Measurements from ENCODE around the gene ATRAID.

ATRAID gene, protein sequence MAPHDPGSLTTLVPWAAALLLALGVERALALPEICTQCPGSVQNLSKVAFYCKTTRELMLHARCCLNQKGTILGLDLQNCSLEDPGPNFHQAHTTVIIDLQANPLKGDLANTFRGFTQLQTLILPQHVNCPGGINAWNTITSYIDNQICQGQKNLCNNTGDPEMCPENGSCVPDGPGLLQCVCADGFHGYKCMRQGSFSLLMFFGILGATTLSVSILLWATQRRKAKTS

DNA sequence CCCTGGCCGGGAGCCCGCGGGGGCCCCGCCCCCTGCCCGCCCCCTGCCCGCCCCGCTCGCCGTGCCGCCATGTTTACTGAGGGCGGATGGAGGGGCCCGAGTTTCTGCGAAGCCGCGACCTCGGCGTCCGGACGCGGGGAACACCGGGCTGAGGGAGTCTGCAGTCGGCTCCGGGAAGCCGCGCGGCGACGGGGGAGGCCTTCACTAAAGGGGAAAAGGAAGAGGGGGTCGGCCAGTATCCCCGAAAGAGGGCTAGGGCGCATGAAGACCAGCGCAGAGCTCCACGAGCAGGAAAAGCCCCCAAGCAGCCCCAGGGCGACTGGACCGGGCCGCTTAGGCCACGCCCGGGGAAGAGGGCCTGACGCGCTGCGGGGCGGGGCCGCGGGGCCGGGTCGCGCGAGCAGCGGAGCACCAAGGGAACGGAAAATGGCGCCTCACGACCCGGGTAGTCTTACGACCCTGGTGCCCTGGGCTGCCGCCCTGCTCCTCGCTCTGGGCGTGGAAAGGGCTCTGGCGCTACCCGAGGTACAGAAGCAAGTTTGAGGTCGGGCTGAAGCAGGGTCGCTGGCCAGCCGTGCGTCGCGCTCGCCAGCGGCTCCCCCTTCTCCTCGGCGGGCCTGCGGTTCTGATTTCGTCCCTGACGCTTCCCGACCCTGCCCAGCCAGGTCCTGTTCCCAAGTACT is at the start of gene ATRAID, which contains the start of gene SLC5A6:
Gene ATRAID (plus strand): TSS at position 99 of the 683 bp plus-strand sequence. CDS start 328 bp downstream, at position 427.
Gene SLC5A6 (minus strand): TSS at position 326 of the 683 bp plus-strand sequence. CDS start 4,618 bp downstream, outside the sequence.
- peak; percentile 91 for DNase-seq (ENCODE audit: low spot score)
- peak within 1 kb of the TSS; percentile 92 for H3K27ac ChIP-seq
- CTCF ChIA-PET, result interaction anchor here (0.7 kb wide), 1 partner anchor 102 kb away, joined by 3 read pairs; no protein-coding TSS in a partner anchor
- TF ChIP-seq, protein P1, sequence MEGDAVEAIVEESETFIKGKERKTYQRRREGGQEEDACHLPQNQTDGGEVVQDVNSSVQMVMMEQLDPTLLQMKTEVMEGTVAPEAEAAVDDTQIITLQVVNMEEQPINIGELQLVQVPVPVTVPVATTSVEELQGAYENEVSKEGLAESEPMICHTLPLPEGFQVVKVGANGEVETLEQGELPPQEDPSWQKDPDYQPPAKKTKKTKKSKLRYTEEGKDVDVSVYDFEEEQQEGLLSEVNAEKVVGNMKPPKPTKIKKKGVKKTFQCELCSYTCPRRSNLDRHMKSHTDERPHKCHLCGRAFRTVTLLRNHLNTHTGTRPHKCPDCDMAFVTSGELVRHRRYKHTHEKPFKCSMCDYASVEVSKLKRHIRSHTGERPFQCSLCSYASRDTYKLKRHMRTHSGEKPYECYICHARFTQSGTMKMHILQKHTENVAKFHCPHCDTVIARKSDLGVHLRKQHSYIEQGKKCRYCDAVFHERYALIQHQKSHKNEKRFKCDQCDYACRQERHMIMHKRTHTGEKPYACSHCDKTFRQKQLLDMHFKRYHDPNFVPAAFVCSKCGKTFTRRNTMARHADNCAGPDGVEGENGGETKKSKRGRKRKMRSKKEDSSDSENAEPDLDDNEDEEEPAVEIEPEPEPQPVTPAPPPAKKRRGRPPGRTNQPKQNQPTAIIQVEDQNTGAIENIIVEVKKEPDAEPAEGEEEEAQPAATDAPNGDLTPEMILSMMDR (conservative IDR thresholded peaks at IDR 0.05; ENCODE audit: low read depth), result no peak
- POLR2A ChIA-PET (ENCODE audit: low non-redundant PET), result interaction anchor here (0.6 kb wide), 1 partner anchor 41 kb away, joined by 3 read pairs; no protein-coding TSS in a partner anchor

DNA sequence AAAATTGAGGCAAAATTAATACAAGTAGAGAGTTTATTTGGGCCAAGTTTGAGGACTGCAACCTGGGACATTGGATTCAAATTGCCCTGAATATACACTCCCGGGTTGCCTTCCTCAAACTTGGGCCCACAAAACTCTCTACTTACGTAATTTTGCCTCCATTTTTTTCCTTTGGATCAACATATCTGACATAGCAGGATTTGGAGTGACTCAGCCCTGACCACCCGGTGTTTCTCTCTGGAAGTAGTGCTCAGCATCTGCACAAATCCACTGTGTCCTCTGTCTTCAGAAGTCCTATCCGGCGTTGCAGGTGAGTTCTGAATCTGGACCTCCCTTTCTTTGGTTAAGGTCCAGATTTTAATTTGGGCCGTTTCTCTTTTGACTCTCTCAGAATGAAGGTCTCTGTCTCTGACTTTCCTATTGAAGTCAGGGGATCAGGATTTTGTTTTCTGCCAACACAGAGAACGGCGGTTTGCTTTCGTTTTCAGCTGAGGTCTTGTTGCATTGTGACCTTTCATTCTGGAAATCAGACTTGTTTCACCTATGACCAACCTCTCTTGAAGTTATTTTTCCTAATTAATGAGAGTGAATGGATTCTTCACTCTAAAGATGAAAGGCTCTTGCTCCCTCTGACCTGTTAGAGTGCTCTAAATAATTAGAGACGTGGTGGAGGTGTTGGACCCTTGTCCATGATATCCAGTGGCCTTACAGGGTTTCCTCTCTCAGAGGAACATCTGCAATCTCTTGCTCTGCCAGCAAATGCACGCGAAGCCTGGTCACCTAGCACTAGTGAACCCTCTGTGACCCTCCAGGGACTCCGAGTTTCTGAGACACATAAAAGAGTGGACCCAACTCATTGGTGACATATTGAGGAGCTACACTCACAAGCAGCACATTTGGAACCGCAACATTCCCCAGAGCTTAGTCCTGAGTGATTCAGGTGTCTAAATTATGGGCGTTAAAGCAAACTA is 49.4 kb upstream of the ATRAID start:
- ChIA-PET POLR2A (ENCODE audit: low non-redundant PET) (no interaction called here), CTCF (interaction anchor here (0.7 kb wide), 1 partner anchor 16 kb away, joined by 3 read pairs; no protein-coding TSS in a partner anchor)
- no peak overlapping the region for H3K27ac ChIP-seq
- TF ChIP-seq, protein P1 (conservative IDR thresholded peaks at IDR 0.05; ENCODE audit: low read depth), result no peak
- no peak for DNase-seq (ENCODE audit: low spot score)

DNA sequence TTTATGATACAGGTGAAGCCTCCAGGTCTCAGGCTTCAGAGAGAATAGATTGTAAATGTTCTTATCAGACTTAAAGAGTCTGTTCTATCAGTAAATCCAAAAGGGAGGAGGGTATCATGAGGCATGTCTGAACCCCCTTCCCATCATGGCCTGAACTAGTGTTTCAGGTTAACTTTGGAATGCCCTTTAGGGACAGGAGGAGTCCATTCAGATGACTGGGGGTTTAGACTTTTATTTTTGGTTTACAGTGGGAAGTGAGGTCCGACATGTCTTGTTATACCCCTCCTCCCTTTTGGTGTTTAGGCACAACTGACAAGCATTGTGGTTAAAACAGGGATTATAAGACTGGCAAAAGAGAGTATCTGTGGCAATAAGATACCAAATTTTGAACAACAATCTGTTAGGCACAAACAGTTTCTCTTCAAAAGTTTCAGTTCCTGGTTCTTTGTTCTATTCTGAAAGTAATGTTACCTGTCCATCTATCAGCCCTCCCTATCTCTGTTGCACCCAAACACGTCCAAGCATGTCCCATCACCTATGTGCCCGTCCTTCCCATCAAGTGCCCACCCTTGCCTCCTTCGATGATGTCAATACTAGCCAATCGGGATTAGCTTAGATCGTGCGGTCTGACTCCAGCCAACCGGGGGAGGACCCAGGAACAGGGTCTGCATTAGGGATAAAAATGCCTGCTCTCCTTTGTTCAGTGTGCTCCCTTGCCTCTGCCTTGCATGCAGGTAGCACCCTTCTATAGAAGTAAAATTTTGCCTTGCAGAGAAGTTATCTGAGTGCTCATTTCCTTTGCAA is 46.7 kb upstream of the ATRAID start:
- TF ChIP-seq, protein P1 (conservative IDR thresholded peaks at IDR 0.05; ENCODE audit: low read depth), result no peak
- DNase-seq (ENCODE audit: low spot score), result no peak
- no peak overlapping the region for H3K27ac ChIP-seq
- ChIA-PET POLR2A (ENCODE audit: low non-redundant PET) (no interaction called here), CTCF (no interaction called here)

DNA sequence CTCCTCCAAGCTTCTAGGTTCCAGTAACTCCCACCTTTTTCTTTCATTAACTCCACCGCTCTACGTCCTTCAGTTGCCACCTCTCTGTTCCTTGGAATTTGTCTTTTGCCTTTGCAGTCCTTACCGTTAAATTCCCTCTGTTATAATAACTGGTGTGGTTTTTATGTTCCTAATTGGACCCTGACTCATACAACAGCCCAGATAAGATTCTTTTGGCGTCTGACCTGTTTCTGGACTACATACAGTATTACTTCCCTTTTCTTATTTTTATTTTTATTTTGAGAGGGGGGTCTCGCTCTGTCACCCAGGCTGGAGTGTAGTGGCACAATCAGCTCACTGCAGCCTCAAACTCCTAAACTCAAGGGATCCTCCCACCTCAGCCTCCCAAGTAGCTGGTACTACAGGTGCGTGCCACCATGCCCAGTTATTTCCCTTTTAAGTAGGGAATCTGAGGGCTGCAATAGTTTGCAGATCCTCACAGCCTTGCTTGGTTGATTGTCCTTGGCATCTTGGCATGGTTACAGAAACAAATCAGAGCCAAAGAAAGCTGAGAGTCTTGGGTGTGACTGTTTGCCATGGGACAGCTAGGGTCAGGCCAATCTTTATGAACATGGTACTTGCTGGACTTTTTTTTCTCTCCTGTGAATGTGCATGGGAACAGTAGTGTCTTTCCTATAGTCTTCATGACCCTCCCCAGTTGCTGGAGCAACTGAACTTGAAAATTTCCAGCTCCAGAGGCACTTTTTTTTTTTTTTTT is 41.1 kb upstream of the ATRAID start:
- TF ChIP-seq, protein P1 (conservative IDR thresholded peaks at IDR 0.05; ENCODE audit: low read depth), result no peak
- ChIA-PET CTCF (interaction anchor here (0.6 to 1.7 kb wide), 9 partner anchors 10 to 138 kb away, joined by 3 to 11 read pairs (median 6); partner anchors contain the start of gene TCF23), POLR2A (ENCODE audit: low non-redundant PET) (interaction anchor here (0.7 kb wide), 1 partner anchor 41 kb away, joined by 3 read pairs; the partner anchor contains the start of genes ATRAID and SLC5A6)
- no peak overlapping the region for H3K27ac ChIP-seq
- DNase-seq (ENCODE audit: low spot score), result no peak

DNA sequence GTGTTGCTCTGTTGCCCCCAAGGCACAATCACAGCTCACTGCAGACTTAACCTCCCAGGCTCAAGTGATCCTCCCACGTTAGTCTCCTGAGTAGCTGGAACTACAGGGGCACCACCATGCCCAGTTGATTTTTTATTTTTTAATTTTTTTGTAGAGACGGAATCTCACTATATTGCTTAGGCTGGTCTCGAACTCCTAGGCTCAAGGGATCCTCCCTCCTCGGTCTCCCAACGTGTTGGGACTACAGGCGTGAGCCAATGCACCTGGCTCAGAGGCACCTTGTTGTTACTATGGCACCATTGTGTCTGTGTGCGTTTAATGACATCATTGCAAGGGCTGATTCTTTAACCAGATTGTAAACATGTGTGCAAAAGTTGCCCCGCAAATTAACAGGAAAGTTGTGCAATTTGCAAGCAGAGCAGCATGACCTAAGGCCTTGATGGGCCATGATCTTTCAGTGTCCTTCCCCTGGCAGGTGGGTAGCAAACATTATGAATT is 40.4 kb upstream of the ATRAID start:
- POLR2A ChIA-PET (ENCODE audit: low non-redundant PET), result interaction anchor here (0.7 kb wide), 1 partner anchor 40 kb away, joined by 3 read pairs; the partner anchor contains the start of genes ATRAID and SLC5A6
- TF ChIP-seq, protein P1 (conservative IDR thresholded peaks at IDR 0.05; ENCODE audit: low read depth), result no peak
- CTCF ChIA-PET, result interaction anchor here (0.8 to 1.7 kb wide), 2 partner anchors 22 to 40 kb away, joined by 3 to 7 read pairs; partner anchors contain the start of gene TCF23
- H3K27ac ChIP-seq, result no peak overlapping the region
- no peak for DNase-seq (ENCODE audit: low spot score)
